ENCODE results near the gene HOXA5.

The HOXA5 gene

DNA sequence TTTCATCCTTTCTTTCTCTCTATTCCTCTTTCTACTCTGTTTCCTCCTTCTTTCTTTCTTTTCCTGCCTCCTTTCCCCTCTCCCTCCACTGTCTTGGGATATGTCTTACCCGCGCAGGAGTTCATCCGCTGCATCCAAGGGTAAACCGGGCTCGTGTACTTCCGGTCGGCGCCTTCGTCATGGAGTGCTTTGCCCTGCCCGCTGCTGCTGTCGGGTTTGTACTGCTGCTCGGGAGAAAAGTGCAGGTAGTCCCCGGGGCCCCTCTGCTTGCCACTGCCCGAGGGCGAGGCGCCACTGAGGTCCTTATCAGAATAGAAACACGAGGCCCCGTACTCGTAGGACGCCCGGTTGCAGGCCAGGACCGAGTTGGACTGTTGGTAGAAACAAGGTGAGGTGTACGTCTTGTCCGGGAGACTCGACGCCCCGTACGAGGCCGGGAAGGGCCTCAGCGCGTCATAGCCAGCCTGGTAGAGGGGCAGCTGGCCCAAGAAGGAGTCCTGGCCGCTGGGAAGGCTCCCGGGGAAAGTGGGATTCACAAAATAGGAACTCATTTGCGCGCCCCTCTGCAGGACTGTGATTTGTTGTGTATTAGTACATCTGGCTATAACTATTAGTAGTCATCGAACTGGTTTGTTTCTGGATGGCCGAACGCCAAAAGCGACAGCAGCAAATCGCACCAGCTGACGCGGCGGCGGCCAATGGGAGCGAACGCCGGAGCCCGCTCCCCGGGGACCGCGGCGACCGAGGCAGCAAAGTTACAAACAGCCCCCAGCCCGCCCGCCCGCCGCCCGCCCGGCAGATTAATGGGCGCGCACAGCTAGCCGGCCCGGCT, 3.9 kb upstream of the HOXA5 start, which contains the start of gene HOXA6:
TSS of gene HOXA6 (minus strand) at position 576 of the 832 bp plus-strand sequence. CDS start at position 551, 25 bp downstream.
- DNase-seq = peak; percentile 56

DNA sequence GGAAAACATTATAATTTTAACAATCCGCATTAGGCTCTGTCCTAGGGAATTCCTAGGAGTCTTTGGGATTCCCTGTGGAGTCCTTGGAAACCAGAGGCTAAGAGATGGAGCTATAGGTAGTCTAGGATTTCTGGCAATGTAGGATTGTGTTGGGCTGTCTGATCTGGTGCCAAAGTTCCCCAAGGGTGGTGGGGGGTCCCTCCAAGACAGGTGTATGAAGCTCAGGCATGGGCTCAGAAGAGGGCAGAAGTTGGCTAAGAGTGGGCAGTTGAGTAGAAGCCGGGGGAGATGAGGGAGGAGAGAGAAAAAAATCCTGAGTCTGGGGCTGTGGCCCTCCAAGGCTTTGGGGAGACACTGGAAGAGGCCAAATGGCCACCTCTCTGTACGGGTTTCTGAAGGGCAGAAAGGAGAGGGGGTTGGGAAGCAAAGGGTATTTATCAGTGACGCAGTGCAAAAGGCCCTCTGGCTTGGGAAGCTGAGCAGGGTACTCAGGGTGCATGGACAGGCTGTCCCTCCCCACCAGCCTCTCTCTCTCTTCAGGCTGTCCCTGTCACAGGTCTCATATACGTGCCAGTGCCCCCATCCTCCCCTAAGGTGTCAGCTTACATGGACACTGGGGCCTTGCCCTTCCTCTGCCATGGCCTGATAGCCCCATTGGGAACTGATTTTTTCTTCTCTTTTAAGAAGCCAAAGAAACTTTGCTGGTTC, 3.2 kb upstream of the HOXA5 start:
- DNase-seq = peak; percentile 54

DNA sequence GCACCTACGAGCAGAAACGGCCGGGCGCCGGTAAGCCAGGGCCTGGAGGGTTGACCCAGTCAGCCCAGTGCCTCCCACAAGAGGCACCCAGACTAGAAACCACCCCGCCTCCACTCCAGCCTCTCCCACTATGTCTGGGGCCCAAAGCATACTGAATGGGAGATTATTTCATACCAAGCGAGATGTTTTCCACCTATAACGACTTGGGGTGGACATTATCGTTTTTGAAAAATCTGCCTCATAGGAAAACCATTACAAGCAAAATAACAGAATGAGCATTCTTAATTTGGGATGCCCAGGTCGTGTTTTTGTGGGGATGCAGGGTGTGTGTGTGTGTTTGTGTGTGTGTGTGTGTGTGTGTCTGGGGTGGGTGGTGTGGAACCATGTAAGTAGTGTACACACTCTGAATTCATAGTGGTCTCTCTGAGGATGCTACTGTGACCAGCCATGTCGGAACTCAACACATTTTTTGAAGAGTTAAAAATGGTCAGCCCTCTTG, 2.5 kb upstream of the HOXA5 start:
- peak; percentile 32 for DNase-seq

DNA sequence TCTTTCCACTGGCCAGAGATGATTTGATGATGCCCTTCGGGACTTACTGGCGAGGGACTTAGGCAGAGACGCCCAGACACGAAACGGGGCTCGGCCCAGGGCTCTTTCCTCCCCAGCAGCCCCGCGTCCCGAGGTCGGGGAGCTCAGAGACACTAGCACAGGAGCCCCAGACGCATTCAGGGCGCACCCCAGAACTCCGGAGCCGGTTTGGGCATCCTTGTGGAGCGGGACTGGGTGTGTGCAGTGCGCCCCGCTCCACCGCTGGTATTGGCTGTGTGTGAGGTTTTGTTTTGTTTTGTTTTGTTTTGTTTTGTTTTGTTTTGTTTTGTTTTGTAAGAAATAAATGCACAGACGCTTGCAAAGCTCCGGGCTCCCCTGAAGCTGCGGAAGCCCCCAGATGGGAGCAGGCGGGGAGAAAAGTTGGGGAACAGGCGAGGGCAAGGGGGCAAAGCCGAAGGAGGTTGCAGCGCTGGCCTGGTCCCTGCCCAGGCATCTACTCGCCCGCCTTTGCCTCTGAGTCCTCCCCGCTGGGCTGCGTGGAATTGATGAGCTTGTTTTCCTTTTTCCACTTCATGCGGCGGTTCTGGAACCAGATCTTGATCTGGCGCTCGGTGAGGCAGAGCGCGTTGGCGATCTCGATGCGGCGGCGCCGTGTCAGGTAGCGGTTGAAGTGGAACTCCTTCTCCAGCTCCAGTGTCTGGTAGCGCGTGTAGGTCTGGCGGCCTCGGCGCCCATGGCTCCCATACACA, 1.9 kb upstream of the HOXA5 start:
- no peak for DNase-seq

DNA sequence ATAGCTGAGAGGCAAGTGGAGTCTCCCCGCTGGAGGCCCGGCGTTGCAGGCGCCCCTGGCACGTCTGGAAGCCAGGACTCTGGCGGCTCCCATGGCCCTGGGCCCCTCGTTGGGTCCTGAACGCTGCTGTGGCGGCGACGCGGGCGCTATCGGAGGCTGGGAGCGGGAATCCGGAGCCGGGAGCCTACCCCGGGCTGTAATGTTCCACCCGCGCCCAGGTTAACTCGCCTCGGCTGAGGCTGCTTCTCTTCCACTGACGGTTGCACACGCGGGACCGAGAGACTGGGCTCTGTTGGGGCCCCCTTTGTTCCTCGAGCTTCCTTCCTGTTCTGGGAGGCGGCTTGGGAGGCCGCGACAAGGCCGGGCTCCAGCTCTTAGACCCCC, 1.3 kb upstream of the HOXA5 start:
- DNase-seq = no peak

DNA sequence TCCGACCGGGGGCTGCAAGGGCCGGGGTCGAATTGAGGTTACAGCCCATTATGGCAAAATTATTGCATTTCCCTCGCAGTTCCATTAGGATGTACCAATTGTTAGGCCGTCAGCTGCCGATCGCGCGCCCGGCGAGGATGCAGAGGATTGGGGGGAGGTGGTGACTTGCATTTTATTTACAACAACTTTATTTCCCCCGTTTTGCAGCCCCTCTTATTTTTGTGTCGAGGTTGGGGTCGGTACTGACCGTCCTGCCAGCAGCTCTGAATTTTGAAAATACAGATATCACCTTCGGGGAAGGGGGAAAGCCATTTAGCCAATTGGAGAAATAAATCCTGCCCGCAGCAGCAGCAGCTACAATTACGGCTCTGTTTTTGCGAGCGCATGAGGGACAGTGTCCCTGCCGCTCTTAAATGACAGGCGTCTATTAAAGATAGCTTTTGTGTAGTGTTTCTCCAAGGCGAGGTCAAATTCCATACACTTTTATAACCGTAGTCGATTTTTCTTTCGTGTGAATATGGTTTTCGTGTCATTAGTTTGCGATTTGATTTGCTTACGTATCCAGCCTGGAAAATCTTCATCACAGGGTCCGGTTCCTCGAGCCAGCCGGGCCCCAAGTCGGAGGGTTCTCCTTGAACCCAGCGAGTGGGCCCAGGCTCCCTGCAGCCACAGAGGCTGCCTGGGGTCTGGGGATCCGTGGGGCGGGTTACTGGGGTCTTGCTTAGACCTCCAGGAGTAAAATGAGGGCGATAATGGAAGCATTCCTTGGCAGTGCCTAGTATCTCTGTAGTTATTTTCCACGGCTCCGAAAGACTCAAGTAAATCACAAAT, 684 bp upstream of the HOXA5 start:
- no peak for DNase-seq

DNA sequence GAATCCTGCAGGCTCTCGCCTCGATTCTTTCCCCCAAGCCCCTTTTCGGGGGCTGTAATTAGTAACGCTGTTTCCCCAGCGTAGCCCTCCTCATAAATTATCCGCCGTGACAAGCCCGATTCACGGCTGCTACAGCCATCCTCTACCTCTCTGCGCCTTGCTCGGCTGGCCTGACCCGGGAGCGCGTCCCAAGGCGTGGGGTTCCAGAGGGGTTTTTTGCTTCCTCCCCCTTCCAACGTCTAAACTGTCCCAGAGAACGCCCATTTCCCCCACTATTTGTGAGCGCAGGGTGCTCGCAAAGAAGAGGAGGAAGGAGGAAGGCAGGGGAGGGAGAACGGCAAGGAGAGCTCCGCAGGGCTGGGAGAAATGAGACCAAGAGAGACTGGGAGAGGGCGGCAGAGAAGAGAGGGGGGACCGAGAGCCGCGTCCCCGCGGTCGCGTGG, 880 bp downstream of the HOXA5 start:
- no peak for DNase-seq

DNA sequence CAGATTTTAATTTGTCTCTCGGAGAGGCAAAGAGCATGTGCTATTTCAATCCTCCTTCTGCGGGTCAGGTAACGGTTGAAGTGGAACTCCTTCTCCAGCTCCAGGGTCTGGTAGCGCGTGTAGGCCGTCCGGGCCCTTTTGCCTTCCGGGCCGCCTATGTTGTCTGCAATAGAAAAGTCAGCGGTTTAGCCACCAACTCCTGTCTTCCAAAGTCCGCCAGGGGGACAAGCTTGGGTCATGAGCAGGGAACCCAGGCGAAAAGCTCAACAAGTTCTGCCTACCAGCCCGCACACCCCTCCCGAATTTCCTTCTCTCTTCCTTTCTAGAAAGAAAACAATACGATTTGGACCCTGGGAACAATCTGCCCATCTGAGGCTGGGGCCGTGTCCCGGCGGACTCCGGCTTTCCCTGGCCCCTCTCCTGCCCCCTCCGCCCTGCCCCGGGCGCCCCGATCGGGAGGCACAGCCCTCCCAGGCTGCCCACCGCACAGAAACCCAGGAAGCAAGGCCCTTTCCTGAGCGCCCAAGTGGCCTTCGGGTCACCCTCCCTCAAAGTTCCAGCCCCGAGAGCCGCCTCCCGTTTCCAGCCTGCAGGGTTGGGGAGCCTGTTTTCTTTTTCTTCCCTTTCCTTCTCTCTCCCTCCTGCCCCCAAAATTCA, 1.4 kb downstream of the HOXA5 start:
- DNase-seq = no peak

DNA sequence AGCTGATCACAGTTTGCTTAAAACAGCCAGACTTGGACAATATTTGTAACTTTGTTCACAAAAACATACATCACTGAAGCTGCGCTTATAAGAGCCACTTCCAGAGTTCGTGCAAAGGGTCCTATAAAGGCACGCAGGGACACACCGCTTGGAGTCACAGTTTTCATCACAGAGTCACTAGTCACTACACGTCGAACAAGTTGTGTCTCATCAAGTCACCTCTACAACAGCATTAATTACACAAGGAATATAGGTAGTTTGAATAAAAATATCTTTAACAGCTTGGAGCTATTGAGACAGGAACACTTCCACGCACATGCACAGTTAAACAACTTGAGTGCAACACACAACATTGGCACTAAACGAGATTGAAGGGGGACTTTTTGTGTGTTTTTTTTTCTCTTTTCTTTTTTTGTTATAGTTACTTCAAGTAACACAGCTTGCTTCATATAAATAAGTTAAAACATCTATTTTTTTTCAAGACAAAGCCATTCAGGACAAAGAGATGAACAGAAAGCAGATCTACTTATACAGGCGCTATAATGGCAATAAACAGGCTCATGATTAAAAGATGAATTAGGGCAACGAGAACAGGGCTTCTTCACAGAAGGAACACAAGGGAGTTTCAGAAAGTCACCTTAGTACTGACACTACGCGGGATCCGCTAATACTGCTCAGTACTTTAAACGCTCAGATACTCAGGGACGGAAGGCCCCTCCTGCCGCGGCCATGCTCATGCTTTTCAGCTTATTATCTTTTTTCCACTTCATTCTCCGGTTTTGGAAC, 2.2 kb downstream of the HOXA5 start:
- DNase-seq = no peak

DNA sequence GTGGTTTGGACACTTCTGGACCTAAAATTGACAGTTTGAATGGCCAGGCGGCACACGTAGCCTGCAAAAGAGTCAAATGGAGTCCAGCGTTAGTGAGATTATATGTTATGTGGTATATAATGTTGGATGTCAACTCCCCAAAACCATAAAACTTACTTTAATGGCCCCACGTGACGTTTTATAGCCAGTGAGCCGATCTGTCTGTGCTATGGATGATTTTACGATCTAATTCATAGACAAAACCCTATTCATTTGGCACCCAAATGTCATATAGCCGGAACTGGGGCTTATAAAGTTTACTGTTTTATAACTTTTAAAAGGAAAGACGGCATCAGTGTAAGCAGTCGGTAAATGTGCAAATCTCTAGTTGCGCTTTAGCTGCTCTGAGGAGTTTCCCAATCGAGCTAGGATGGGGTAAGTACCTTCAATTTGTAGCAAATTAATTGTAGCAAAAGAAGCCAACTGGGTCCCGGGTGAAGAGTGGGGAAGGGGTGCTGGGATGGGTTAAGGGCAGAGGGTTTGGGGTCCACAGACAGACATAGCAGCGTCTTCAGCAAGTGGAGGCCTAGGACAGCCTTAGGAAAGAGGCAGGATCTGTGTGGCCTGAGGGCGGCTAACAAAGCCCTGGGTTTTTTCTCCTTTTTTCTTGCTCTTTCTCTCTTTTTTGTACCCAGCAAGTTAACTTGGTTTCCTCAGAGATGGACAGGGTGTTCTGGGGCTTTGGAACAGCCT, 3.2 kb downstream of the HOXA5 start:
- no peak for DNase-seq

DNA sequence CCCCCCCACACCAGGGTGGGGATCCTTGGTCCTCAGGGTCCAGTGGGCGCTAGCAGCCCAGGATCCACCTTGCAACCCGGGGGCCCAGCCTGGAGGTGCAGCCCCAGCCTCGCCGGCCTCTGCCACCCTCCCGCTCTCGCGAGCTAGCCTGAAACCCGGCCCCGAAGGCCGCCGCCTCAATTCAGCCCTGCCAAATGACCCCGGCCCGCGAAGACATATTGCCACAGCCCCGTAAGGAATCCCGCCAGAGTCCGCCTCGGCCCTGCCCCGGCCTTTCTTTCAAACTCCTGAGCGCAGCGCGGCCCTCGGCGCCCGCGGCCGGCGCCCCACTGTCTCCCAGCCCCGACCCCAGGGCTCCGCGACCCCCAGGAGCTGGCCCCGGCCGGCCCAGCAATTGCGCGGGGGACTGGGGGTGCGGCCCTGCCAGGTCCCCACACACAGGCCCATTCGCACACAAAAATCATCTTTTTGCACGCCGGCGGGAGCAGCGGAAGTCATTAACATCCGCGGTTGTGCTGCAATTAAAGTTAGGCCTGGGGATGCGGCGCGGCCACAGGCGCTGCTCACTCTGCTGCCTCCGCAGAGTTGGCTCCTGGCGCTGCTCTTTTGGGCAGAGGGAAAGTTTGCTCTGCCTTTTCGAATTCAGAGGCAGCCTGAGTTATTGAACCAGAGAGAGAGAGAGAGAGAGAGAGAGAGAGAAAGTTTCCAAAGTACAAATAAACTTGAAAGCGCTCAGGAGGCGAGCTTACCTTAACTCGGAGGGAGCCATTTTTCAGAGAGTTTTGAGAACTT, 4.0 kb downstream of the HOXA5 start:
- DNase-seq = no peak

DNA sequence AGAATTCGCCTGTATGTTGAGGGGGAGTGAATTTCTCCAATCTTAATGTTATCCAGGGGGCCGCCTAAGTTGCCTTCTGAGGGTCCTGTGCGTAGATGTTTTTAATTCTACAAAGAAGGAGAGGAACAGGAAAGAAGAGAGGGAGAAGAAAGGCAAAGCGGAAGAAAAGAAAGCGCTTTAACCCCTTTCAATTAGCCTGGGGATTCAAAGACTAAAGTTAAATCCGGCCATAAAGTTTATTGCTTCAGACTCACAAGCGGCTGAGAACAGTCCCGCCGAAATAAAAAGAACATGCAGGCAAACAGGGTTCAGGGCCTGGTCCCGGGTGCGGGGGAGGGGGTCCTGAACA, 4.5 kb downstream of the HOXA5 start:
- DNase-seq = no peak

DNA sequence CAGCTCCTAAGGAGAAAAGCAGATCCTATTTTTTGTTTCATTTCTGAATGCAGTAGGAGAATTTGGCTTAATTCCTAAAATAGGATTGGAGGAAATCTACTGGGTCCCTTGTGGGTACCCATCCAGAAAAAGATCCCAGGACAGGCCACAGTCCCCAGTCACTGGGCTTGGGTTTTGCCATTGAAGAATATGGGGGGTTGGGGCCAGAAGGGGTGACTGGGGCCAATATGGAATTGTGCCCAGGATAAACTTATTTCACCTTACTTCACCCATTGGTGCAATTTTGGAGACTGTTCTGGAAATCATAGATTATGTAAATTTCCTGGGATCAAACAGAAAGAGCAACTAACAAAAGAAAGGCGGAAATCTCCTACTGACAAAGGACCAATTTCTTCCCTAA, 5.0 kb downstream of the HOXA5 start:
- no peak for DNase-seq

DNA sequence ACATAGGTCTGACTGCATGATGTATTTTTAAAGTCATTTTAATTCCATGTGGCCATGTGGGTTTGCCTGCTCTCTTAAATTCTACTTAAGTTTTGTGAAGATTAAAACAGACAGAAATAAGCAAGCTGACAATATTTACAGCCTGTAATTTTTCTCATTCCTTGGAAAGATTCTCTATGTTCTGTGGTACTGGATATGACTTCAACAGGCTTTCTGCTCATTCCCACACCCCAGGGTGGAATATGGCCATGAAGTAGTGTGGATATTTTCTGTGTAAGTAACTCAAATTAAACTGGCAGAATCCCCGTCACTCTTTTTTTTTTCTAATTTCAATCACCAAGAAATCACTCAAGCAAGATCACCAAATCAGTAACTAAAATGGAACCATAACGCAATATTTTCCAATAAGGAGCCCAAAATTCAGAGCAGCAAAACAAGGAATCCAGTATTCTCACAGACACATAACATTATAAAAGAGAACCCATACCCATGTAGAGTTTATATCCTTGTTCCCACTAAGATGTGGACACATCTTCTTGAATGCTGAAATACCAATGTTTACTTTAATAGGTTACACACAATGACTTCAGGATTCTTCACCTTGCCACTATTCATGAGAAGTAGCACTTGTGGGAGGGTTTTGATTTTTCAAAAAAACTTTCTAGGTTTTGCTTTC, 5.7 kb downstream of the HOXA5 start:
- no peak for DNase-seq

DNA sequence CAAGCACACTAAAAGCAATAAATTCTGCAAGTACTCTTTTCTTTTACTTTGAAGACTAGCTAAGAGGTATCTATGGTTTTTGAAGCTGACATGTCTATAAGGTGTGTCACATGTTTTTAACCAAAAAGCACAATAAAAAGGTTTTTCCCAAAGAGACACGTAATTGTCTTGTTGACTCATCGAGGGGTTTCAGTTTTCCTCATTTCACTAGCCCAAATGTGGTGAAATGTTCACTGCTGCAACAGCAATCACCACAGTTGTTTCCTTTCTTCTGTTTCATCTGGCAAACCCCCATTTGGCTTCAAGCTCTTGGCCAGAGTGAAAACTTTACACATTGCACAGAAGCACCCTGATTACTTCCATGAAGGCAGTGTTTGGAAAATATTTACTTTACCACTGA, 9.1 kb downstream of the HOXA5 start:
- no peak for DNase-seq

DNA sequence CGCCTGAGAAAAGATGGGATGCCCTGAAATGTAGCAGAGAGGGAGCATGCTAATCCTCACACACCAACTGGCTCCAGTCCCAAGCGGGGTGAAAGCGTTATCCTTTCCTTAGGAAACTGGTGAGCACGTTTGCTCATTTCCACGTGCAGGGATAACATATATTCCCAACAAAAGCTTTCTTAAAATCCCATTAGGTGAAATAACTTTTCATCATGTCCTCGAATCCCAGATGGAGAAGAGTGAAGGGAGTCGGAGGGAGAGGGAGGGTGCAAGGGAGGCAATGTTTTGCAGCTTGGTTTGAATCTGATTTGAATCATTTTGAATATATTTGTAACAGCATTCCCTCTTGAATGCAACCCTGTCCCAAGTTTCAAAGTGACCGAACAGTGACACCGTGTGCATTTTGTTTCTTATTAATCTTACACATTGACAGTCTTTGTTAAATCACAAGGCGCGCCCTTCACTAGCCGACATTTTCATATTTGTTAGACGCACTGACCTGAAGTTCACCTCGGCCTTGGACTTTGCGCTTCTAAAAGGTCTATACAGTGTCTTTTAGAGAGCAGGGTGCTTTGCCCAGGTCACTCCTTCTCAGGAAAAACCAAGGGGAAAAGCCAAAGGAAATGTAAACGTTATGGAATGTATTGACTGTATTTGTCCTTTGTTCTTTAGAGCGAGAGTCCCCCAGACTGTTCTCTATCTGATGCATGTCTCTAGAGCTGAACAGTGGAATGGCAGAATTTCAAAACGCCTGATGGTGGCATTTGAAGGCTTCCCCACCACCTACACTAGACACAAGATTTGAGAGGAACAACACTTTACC, 9.9 kb downstream of the HOXA5 start:
- no peak for DNase-seq

DNA sequence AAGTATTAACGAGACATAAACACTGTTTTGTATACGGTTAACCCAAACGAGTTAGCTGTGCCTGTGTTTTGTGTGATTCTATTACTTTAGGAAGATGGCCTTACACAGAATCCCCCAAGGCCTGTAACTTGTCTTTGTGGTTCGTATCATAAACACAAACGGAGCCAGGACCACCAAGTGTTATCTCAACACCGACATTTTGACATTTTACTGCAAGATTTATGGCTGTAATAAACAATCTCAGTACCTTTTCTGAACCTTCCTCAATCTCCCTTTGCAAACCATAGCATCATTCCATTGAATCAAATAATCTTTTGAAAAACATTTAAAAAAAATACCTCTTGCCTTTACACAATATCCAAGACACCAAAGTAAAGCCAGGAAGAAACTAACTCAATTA, 10.5 kb downstream of the HOXA5 start:
- no peak for DNase-seq

DNA sequence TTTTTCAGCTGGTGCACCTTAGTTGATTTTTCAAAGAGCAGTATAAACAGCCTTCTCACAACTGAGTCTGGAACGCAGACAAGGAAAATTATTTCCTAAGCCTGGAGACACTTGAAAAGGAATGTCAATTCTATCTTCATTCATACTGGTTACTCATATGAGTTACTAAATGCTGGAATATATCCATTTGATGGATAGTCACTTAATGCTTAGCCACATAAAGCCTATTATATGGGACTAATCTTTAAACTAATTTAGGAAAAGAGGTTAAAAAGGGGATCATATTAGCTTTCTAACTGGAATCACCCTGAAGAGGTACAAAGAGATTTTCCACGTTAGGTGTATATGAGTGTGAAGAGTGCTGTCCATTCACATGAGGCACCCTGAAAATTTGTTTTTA, 11.3 kb downstream of the HOXA5 start:
- DNase-seq = no peak
